Progenitor cell of endocrine pancreas (in vitro differentiated cells): ENCODE results near the gene GZMM. TPM values are rescaled to one million over a fixed set of nuclear protein-coding genes. Genes with fewer than 3 reads are reported as not detected.

Experiments used
- DNase-seq: peaks from one replicate; pipeline ENCODE4 v3.0.0; 2021; ENCODE audit warnings: low spot score; ENCODE audit not compliant: unreplicated experiment
- H3K27ac Mint-ChIP-seq: 2 replicates; pipeline ENCODE4 v1.8.0; 2021; ENCODE audit warnings: mild to moderate bottlenecking, moderate library complexity, mixed read lengths
- H3K27me3 Mint-ChIP-seq: 2 replicates; pipeline ENCODE4 v1.8.0; 2021; ENCODE audit warnings: mixed read lengths
- H3K36me3 Mint-ChIP-seq: 2 replicates; pipeline ENCODE4 v1.8.0; 2022; ENCODE audit warnings: mixed read lengths; ENCODE audit not compliant: insufficient read depth
- H3K4me1 Mint-ChIP-seq: 2 replicates; pipeline ENCODE4 v1.8.0; 2021; ENCODE audit warnings: low read depth, mixed read lengths
- H3K4me3 Mint-ChIP-seq: 2 replicates; pipeline ENCODE4 v1.8.0; 2021; ENCODE audit warnings: low read depth, mild to moderate bottlenecking, moderate library complexity, mixed read lengths
- H3K9me3 Mint-ChIP-seq: 2 replicates; pipeline ENCODE4 v1.8.0; 2021; ENCODE audit warnings: low read depth, mixed read lengths
- CTCF ChIP-seq: fragments of 200-600 bp; sonication (generic); IDR thresholded peaks from one replicate; pipeline ENCODE4 v1.5.0; 2021; ENCODE audit warnings: antibody characterized with exemption, mild to moderate bottlenecking; ENCODE audit not compliant: unreplicated experiment
- total RNA-seq: library from RNA; stranded (reverse); gene quantifications from 2 replicates; pipeline ENCODE4 v1.2.1, GENCODE V29; 2021

GZMM gene
- total RNA-seq, 1 donor from 2014 or later: 0.31 TPM

GRCh38 chr19:513368-514165 lies 30.3 kb upstream of the GZMM start:
- no peak for TF ChIP-seq CTCF
- DNase-seq: no peak
- H3K27ac Mint-ChIP-seq: no peak overlapping the region
- H3K27me3 Mint-ChIP-seq: peaks cover 15% of the 10 kb centered on the region
- H3K9me3 Mint-ChIP-seq: no peaks in the 10 kb centered on the region
- peaks cover 11% of the 10 kb centered on the region for H3K4me1 Mint-ChIP-seq
- no peak overlapping the region for H3K4me3 Mint-ChIP-seq
- H3K36me3 Mint-ChIP-seq: peaks cover 9% of the 10 kb centered on the region

DNA sequence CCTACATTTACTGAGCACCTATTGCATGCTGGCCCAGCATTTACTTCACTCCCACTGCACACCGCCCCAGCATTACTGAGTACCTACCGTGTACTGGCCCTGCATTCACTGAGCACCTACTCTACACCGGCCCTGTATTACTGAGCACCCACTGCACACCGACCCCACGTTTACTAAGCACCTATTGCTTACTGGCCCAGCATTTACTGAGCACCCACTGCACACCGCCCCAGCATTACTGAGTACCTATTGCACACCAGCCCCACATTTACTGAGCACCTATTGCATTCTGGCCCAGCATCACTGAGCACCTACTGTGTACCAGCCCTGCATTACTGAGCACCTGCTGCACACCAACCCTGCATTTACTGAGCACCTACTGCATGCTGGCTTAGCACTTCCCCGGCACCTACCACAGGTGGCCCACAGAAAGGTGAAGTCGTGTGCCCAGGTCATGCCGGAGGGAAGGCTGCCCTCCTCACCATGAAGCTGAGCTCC lies 29.6 kb upstream of the GZMM start:
- Mint-ChIP-seq H3K4me1 (peaks cover 11% of the 10 kb centered on the region), H3K27ac (no peak overlapping the region), H3K4me3 (no peak overlapping the region), H3K36me3 (peaks cover 7% of the 10 kb centered on the region), H3K9me3 (no peaks in the 10 kb centered on the region), H3K27me3 (peaks cover 15% of the 10 kb centered on the region)
- no peak for TF ChIP-seq CTCF
- DNase-seq: no peak

DNA sequence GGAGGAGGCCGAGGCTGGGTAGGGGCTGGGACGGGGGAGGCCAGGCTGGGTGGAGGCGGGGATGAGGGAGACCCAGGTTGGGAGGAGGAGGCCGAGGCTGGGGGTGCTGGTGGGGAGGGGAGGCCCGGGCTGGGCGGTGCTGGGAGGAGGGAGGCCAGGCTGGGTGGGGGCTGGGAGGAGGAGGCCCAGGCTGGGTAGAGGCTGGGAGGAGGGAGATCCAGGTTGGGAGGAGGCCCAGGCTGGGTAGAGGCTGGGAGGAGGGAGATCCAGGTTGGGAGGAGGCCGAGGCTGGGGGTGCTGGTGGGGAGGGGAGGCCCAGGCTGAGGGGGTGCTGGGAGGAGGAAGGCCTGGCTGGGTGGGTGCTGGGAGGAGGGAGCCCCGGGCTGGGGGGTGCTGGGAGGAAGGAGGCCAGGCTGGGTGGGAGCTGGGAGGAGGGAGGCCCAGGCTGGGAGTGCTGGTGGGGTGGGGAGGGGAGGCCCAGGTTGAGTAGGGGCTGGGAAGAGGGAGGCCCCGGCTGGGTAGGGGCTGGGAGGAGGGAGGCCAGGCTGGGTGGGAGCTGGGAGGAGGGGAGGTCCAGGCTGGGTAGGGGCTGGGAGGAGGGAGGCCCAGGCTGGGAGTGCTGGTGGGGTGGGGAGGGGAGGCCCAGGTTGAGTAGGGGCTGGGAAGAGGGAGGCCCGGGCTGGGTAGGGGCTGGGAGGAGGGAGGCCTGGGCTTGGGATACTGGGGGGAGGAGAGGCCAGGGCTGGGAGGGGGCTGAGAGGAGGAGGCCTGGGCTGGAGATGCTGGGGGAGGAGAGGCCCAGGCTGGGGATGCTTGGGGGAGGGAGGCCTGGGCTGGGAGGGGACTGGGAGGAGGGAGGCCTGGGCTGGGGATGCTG lies 25.9 kb upstream of the GZMM start:
- TF ChIP-seq CTCF: no peak
- H3K27me3 Mint-ChIP-seq: peaks cover 12% of the 10 kb centered on the region
- no peak overlapping the region for H3K4me3 Mint-ChIP-seq

GRCh38 chr19:518598-519231 lies 25.1 kb upstream of the GZMM start:
- H3K4me3 Mint-ChIP-seq: no peak overlapping the region
- peaks cover 11% of the 10 kb centered on the region for H3K36me3 Mint-ChIP-seq
- H3K27me3 Mint-ChIP-seq: peaks cover 12% of the 10 kb centered on the region
- H3K4me1 Mint-ChIP-seq: peaks cover 7% of the 10 kb centered on the region
- DNase-seq: no peak
- H3K9me3 Mint-ChIP-seq: no peaks in the 10 kb centered on the region
- no peak overlapping the region for H3K27ac Mint-ChIP-seq
- peak; percentile 25 for TF ChIP-seq CTCF

More for the DNA sequence above, 25.9 kb upstream of the GZMM start:
- DNase-seq: no peak
- Mint-ChIP-seq H3K9me3 (no peaks in the 10 kb centered on the region), H3K4me1 (peaks cover 7% of the 10 kb centered on the region), H3K36me3 (peaks cover 11% of the 10 kb centered on the region), H3K27ac (no peak overlapping the region)

GRCh38 chr19:519449-519865 lies 24.4 kb upstream of the GZMM start:
- DNase-seq: no peak
- Mint-ChIP-seq H3K27ac (no peak overlapping the region), H3K36me3 (peaks cover 6% of the 10 kb centered on the region), H3K4me1 (peaks cover 7% of the 10 kb centered on the region), H3K4me3 (no peak overlapping the region), H3K9me3 (no peaks in the 10 kb centered on the region), H3K27me3 (peaks cover 8% of the 10 kb centered on the region)
- TF ChIP-seq CTCF: no peak
